ENCODE results near the gene ARNT2.

DNA sequence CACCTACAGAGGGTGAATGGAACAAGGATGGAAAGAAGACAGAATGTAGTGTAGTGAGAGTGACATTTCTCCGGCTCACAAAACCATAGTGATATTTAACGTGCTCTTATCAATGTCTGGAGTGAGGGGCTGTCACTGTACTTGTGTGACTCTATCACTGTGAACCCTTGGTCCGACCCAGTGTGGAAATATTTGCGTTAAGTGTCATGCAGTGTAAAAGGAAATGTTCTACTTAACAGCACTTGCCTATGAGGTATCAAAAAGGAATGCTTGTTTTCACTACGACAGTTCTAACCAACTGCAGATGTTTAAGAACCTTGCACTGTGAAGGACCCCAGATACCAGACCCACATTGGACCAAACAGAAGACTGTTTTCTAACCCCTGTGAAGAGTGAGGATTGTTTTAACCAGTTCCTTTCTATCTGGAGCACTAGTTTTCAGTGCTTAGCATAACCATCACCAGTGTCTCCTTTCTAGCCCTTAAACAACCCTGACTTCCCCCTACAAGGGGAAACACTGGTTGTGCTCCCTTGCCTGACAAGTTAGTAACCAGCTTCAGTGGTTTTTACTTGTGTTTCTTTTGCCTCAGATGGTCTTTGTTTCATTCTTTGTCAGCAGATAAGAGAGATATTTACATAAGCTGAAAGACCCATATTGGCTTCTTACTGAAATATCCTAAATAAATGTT lies 146.2 kb downstream of the ARNT2 start:
- TF ChIP-seq, protein P1, sequence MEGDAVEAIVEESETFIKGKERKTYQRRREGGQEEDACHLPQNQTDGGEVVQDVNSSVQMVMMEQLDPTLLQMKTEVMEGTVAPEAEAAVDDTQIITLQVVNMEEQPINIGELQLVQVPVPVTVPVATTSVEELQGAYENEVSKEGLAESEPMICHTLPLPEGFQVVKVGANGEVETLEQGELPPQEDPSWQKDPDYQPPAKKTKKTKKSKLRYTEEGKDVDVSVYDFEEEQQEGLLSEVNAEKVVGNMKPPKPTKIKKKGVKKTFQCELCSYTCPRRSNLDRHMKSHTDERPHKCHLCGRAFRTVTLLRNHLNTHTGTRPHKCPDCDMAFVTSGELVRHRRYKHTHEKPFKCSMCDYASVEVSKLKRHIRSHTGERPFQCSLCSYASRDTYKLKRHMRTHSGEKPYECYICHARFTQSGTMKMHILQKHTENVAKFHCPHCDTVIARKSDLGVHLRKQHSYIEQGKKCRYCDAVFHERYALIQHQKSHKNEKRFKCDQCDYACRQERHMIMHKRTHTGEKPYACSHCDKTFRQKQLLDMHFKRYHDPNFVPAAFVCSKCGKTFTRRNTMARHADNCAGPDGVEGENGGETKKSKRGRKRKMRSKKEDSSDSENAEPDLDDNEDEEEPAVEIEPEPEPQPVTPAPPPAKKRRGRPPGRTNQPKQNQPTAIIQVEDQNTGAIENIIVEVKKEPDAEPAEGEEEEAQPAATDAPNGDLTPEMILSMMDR (IDR thresholded peaks at IDR 0.05): no peak
- TF ChIP-seq EP300 (IDR thresholded peaks at IDR 0.05): no peak
- TF ChIP-seq POLR2A (IDR thresholded peaks at IDR 0.05): no peak
